CMK (cell line): ENCODE results near the gene RAMP3.

Experiments
- DNase-seq: peaks from one replicate; pipeline ENCODE4 v3.0.0-alpha.2; 2010; ENCODE audit warnings: low read depth

Gene RAMP3

DNA sequence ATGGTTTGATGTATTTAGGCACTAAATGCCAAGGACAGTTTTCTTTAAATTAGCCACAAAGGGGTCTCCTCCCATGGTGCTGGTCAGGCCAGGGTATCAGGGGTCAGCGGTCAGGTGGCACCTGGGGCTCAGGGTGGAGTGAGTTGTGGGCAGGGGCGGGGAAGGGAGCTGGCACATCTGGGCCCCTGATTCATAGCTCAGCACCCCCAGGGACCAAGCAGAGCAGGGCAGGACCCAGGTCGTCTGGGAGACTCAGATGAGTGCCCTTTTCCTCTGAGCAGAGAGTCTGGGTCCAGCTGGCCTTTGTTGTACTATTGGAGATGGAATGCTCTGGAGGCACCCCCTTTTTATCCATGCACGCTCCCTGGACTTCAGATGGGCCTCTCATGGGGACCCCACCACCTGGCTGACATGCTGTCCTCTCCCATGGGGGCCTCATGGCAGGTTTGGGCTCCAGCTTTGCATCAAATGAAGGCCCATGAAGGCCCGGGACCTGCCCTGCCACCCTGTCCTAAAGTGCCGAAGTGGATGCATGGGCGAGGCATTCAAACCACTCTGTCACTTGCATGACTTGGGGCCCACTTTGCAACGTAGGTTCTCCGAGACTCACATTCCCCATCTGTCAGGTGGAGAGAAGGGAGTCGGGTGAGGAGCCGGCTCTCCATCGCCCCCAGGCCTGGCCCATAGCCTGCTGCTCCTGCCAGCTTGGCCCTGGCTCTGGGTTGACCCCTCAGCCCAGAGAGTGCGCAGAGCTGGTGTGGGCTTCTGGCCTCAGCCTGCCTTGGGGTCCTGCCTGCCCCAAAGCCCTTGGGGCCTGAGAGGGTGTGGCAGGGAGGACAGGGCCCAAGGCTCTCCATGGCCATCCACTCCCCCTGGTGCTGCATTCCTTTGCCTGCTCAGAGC is 66.4 kb downstream of the RAMP3 start:
- DNase-seq, result no peak

DNA sequence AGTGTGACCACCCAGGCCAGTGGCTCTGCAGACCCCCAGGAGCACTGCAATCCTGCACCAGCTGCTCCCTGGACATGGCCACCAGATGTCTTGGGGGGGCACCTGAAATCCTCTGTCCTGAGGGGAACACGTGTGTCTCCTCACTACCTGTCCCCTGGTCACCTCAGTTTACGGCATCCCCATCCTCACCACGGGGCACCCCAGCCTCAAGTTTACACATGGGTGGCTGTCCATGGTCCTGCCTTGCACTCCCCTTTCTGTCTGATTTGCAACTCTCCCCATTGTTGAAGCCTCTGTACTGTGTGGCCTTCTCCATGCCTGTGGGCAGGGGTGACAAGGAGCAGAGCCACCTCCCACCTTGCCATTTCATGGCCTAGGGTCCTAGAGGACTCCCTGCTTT is 67.2 kb downstream of the RAMP3 start:
- DNase-seq, result no peak

DNA sequence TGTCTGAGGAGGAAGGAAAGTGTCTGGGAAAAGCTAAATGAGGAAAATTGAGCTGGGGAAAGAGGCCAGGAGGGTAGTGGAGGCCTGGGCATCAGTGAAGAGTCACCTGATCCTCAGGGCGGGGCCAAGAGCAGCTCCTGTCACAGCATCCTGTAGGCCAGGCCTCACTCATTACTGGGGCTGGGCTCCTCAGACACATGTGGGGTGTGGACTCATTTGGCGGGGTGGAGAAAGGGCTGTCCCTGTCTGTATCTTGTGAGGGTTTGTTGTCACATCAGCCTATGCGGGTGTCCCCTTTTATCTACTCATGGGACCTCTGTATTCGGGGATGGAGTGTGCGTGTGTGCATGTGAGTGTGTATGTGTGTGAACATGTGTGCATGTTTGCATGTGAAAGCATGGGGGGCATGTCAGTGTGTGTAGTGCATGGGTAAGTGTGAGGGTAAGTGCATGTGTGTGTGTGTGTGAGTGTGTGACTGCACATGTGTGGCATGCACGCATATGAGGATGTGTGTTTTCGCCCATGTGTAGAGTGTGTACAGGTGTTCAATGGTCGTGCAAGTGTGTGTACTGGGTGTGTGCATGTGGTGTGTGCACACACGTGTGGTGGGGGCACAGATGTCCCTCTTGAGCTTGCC is 67.8 kb downstream of the RAMP3 start:
- no peak for DNase-seq

DNA sequence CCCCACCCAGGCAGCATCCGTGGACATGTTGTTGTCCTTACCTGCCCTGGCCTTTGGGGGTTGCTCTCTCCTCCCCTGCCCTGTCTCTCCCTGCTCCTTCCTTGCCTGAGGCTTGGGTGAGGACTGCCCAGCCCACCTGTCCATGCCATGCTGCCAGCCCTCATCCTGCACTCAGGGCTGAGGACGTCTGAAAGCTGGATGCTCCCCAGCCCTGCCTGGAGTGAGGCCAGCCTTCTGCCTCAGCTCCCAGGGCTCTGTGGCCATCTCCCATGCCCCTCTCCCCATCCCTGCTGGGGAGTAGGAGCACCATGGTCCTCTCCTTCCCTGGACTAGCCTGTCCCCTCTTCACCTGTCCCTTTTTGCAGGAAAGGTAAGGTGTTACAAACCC is 68.4 kb downstream of the RAMP3 start:
- DNase-seq, result no peak

DNA sequence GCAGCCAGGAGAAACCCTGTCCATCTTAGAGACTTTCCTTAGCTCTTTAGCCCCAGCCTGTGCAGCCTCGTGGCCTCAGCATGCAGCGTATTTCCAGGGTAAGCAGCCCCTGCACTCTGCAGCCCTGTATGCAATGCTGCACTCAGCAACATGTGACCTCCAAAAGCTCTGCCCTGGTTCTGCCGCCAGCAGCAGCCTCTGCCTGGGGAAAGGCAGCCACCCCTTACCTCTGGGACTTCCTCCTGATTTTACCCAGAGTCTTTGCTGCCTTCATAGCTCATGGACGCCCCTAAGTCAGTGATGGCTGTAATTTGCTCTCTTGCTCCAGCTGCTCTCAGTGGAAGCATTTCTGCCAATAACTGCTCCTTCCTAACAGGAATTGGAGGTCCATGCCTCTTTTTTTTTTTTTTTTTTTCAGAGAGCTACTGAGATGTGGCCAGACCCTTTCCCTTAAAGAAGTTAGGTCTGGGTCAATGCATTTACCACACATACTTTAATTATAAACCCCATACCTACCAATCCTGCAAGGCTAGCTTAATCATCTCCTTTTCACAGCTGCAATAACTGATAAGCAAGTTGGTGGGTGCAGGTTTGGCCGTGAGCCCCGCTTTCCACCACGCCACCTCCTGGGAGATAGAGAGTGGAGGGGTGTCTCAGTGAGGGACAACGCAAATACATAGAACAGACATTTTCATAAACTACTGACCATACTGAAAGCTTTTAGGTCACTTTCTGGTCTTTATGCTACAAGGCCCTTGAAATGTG is 71.7 kb downstream of the RAMP3 start:
- no peak for DNase-seq

DNA sequence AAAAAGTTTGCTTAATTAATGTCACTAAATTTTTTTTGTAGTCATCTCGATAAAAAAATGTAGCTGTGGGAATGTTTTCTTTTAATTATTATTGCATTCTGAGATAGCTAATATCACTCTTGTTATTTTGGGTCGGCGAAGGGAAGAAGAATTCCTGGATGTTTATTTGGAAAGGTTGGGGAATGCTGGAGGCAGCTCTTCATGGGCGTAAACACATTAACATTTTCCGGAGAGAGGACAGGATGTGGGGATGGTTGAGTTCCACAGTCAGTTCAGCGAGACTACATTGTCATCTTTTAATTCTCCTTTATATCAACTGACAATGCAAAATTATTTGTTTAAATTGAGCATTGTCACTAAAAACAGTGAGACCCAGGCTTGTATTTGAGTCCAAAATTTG is 72.5 kb downstream of the RAMP3 start:
- DNase-seq, result no peak

DNA sequence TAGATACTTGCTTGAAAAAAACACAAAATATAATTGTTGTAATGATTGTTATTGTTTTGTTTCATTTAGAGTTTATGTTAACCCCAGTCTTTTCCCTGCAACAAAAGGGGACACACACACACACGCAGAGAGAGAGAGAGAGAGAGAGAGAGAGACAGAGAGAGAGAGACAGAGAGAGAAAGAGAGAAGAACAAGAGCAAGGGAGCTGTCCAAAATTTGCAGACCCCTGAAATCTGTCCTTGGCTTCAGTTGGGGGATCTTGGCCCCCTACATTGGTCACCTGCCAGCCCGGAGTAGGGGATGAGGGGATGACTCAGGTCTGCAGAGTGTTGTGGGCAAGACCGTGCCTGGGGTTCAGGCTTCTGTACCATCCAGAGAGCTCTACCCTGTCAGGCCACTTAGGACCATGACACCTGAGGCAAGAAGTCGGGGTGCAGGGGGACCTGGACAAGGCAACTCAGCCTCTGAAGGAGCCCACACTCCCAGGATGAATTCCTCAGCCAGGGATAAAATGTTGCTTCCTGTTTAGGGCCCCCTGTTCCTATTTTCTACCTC is 73.1 kb downstream of the RAMP3 start:
- no peak for DNase-seq

DNA sequence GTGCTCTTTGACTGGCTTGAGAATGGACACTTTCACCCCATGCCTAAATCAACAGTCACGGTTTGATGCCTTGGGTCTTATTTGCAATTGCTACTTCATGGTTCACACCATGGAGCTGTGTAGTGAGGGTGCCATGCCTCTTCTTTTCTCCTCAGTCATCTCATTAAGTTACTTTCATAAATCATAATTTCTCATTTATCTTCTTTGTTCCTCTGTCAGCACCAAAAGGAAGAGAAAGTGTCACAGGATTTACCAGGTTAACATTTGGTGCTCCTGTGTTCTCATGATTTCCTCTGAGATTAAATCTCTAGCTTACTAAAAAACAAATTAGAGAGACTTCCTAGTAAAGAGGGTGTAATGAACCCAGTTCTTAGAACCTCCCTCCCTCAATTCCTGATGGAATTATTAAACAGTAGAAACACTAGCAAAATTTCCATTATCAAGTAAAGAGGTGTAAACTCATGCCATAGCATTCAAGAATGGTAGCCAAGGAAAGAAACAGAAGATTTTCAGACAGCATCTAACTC is 75.7 kb downstream of the RAMP3 start:
- DNase-seq, result no peak
